Suprapubic skin (tissue), 3 donors: ENCODE measurements around the gene GCNT1.

ENCODE experiments used
- EP300 ChIP-seq: sonication (generic); formaldehyde crosslinking; IDR thresholded peaks from one replicate; pipeline ENCODE4 v1.6.1; 2017; ENCODE audit warnings: antibody characterized with exemption
- POLR2A ChIP-seq, 2 donors: fragments of 450-650 bp; IDR thresholded peaks; one replicate each; pipeline ENCODE4 v1.6.1; 2017; ENCODE audit warnings: antibody characterized with exemption in 2 of 2, mild to moderate bottlenecking in 2 of 2, moderate library complexity in 2 of 2
- TF ChIP-seq, protein P1 (sequence below), 2 donors: fragments of 200-600 bp in 1 of 2; fragments of 450-650 bp in 1 of 2; sonication (generic) in 1 of 2; IDR thresholded peaks; one replicate each; pipeline ENCODE4 v1.5.1; 2016 to 2019; ENCODE audit warnings: antibody characterized with exemption in 2 of 2, mild to moderate bottlenecking in 1 of 2, moderate library complexity in 1 of 2

DNA sequence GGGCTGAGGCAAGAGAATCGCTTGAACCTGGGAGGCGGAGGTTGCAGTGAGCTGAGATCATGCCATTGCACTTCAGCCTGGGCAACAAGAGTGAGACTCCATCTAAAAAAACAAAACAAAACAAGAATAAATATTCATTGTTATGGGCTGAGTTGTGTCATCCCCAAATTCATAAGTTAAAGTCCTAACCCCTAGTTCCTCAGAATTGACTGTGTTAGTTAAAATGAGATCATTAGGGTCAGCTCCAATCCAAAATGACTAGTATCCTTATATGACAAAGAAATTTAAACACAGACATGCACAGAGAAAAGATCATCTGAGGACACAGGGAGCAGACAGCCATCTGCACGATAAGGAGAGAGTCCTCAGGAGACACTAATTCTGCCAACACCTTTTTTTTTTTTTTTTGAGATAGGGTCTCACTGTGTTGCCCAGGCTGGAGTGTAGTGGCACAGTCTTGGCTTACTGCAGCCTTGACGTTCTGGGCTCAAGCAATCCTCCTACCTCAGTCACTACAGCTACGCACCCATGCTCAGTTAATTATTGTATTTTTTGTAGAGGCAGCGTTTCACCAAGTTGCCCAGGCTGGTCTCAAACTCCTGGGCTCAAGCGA, 32.1 kb upstream of the GCNT1 start:
- TF ChIP-seq, protein P1, sequence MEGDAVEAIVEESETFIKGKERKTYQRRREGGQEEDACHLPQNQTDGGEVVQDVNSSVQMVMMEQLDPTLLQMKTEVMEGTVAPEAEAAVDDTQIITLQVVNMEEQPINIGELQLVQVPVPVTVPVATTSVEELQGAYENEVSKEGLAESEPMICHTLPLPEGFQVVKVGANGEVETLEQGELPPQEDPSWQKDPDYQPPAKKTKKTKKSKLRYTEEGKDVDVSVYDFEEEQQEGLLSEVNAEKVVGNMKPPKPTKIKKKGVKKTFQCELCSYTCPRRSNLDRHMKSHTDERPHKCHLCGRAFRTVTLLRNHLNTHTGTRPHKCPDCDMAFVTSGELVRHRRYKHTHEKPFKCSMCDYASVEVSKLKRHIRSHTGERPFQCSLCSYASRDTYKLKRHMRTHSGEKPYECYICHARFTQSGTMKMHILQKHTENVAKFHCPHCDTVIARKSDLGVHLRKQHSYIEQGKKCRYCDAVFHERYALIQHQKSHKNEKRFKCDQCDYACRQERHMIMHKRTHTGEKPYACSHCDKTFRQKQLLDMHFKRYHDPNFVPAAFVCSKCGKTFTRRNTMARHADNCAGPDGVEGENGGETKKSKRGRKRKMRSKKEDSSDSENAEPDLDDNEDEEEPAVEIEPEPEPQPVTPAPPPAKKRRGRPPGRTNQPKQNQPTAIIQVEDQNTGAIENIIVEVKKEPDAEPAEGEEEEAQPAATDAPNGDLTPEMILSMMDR (IDR thresholded peaks at IDR 0.05) = no peak
- TF ChIP-seq POLR2A (IDR thresholded peaks at IDR 0.05) = no peak
- TF ChIP-seq EP300 = no peak
